GM21825 (cell line): ENCODE data around the gene ARHGAP6.
"Not testable (repeated sequence)": the region's sequence is repeated elsewhere in the genome, so short reads cannot be mapped to it uniquely, and the experiment has no call there.

Experiments
- ATAC-seq: cut with Tn5 transposase; IDR thresholded peaks from one replicate; pipeline ENCODE4 v1.9.1; 2021; ENCODE audit warnings: mild to moderate bottlenecking, moderate library complexity; ENCODE audit not compliant: unreplicated experiment

Gene ARHGAP6

DNA sequence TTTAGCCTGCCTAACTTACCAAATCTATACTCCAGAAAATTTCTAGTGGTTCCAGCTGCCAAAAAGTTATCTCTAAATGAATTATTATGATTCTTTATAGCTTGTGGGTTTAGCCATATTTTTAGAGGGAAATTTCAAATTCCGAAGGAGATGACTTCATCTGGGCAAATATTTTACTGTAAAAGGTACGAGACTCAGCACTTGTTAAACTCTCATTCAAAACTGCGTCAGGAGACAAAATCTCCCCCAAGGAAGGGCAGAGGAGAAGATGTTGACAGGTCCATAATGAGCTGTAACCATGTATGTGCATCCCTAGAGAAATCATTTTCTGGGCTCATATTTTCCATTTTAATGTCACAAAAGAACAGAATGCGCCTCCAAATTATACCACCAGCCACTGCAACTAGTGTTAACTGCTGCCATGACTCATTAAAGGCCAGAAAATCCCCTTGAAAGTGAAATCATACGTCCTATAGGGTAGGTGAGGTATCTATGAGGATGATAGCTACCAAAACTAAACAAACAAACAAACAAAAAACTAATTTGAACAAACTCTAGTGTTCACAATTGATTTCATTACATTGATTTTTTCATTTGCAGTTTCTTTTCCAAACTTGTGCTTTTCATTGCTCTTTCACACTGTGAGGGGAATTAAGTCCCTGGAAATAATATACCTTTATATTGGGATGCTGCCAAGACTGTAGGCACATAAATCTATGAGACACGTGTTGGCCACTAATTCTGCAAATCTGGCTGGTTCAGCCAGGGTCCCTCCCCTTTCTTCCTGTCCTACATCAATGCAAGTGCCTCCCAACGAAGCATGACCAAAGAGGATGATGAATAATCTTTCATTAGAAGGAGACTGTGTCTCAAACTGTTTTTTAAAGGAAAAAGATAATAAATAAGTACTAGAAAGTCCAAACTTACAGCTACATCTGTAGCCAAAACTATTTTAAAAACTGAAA is 85.8 kb downstream of the ARHGAP6 start:
- no peak for ATAC-seq

DNA sequence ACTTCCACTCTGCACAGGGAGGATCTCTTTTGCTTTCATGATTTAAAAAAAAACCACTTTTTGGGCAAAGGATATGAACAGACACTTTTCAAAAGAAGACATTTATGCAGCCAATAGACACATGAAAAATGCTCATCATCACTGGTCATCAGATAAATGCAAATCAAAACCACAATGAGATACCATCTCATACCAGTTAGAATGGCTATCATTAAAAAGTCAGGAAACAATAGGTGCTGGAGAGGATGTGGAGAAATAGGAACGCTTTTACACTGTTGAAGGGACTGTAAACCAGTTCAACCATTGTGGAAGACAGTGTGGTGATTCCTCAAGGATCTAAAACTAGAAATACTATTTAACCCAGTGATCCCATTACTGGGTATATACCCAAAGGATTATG is 87.4 kb downstream of the ARHGAP6 start:
- ATAC-seq: not testable (repeated sequence)

DNA sequence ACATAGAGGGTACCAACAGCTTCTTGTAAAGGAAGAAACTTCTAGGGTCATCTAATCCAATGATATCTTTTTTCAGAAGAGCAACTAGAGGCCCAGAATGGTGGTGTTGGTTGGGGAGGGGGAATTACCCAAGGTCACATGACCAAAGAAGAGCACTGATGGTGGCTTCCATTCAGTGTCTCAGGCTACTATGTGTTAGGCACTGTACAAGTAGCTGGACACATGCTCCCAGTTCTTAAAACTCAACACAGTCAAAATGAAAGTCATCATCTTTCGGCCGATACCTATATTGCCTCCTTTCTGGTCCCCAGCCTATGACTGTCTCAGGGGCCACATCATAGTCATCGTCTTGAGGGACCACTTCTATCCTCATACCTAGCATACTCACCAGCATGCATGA is 88.1 kb downstream of the ARHGAP6 start:
- no peak for ATAC-seq

DNA sequence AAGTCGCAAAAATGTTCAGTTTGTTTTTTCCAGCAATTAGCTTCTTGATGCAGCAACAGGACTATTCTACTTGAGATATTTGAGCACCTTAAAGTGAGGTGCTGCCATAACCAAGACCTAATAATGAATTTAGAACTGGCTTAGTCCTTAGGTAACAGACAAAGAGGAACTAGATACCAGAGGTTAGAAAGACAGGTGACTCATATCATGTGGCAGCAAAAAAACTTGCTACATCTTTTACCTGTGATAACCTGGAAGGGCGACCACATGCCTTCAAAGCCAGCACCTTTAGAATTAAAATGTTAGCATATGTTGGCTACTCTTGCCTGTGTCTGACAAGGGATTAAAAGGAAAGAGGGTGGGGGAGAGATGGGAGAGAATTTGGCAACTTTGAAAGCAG is 90.4 kb downstream of the ARHGAP6 start:
- no peak for ATAC-seq

DNA sequence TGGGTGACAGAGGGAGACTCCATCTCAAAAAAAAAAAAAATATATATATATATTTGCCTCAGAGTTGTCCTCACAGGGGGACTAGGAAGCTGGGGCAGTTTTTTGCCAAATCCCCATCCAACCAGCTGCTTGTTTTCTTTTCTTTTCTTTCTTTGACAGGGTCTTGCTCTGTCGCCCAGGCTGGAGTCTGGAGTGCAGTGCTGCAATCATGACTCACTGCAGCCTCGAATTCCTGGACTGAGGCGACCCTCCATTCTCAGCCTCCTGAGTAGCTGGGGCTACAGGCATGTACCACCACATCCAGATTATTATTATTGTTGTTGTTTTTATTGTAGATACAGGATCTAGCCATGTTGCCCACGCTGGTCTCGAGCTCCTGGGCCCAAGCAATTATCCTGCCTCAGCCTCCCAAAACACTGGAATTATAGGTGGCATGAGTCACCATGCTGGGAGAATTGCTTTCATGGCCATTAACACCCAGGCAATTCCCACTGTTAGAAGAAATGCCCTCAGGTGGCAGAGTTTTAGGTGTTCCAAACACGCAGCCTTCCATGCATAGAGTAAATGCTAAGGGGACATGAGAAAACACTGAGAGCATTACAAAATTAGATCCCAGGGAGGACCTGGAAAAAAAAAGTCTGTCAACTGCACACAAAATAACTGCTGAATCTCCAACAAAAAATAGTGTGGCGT is 98.0 kb downstream of the ARHGAP6 start:
- ATAC-seq: no peak

DNA sequence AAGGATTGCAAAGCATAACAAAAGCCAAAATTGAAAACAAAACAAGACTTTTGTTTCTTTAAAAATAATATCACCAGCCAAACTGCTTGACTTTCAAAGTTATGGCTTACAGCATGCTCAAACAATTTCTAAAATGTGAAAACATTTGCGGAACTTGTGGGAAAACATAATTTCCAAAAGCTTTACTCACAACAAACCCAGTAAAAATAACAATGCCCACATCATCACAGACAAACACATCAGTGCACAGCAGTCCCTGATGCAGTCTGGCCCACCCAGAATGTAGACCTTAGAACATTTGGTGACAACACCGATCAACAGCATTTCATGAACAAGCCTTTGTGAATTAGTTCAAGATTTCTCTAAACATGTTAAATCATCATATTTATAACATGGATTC is 98.9 kb downstream of the ARHGAP6 start:
- ATAC-seq: no peak

DNA sequence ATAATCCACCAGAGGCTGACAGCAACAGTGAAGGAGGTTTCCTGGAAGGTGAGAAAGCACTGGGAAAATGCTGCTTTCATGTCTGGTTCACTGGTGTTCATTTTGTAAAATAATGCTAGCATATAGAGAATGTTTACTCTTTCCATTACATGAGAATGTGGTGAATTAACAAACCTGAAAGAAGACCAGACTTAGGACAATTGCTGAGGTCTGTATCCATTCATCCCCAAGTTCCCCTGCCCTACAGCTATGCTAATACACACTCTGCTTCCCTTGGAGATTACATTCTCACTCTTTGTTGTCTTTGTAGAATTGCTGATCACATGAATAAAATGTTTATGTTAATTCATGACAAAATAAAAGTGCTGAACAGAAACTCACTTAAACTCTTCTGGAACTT is 99.5 kb downstream of the ARHGAP6 start:
- no peak for ATAC-seq

DNA sequence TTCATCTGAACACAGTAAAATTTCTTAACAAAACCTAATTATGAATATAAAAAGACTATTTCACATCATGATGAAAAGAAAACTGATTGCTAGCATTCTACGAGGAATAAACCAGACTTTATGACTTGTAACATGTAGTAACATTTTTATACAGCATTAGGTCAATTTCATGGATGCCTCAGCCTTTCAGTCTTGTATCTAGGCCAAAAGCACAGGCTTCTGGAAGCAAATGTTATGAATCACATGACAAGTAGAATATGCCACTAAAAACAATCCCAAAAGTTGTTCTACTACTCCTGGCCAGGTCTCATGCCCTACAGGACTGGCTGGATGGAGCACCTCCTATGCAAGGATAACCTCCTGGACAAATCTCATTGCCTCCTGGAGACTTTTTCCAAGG is 101.2 kb downstream of the ARHGAP6 start:
- no peak for ATAC-seq

DNA sequence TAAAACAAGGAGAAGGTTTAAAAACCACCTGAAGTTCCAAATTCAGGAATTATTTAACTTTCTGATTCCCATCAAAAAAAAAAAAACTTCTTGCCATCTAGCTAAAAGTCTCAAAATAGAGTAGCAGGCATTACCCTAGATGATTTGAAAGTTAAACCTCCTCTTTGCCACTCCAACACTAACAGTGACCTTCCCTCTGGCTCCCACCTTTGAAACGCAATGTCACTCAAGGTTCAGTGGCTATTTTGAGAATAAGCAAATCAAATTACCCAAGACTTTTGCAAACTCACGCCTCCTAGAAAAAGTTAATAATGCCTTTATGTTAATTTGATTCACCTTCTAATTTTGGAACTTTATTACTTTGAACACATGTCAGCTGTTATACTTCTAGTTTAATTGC is 103.2 kb downstream of the ARHGAP6 start:
- no peak for ATAC-seq

DNA sequence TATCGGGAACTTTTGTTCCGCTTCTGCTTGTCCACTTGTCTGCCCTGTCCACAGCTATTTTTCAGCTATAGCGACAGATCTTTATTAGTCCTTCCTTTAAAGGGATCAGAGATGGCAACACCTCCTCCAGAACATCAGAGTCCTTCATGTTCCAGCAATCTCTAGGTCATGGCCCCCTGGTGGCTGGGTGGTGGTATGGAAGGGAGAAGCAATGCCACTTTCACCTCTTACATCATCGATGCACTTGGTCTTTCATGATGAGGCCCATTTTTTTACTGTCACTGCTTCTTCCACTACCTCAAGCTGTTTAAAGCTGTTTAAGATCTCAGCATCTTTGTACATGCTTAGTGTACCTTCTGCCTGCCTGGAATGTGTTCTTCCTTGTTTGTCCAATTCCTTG is 106.7 kb downstream of the ARHGAP6 start:
- ATAC-seq: no peak

DNA sequence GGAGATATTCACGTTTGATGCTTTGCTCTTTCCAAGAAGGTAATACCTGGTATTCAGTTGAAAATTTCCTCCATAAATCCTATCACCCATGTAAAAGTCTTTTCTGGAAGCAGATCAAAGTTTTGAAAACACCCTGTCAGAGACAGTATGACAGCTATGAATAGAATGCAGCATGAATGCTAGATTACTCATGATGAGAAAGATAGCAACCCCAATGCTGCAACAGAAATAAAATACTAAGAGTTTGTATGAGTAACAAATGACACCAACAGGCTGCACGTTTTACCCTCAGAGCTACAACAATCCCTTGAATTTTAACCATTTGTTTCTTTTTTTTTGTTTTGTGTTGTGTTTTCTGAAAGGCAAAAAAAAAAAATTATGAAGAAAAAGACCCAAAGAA is 108.6 kb downstream of the ARHGAP6 start:
- no peak for ATAC-seq

DNA sequence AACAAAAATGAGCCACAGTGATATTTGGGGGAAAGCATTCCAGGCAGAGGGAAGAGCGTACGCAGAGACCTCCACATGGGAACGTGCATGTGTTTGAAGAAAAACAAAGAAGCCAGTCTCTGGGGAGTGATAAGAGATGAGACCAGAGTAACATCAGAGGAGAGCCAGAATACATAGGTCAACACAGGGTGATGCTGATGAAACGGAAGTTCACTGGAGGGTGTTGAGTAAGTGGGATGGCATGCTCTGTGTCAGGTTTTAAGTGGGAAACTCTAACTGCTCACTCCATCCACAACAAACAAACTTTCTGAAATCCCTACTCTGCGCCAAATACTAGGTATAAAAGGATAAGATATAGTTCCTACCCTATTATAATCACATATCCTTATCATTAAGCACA is 110.0 kb downstream of the ARHGAP6 start:
- ATAC-seq: no peak

DNA sequence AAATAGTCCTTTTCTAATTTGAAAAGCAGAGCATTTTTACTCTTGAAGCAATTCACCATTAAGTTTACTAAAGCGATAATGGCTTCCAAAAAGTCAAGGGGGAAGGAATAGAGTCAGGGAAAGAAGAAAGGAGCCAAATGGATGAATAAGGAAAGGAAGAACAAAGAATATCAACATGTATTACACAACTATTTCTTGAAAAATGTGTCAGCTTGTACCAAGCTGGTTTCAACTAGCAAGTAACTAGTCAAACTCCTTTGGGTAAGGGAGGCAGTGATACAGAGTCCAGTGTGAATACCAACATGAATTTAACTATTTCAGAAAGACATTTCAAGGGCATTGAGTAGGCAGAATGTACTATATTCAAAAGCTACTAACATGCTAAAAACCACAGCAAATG is 112.1 kb downstream of the ARHGAP6 start:
- no peak for ATAC-seq

DNA sequence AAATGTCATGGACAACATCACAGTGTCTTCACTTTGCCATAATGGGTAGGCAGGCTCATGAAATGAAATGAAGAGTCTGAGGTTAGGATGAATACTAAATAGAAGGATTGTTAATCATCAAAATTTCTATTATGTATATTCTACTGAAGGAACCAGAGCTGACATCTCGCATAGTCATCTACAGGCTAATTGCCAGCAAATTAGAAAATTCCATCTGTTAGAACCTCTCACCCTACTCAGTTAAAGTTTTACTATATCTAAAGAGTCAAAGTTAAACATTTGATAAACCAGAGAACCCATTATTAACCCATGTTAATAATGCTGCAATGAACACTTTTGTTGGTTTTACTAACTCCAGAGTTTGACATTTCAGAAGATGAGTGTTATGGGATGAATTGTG is 114.6 kb downstream of the ARHGAP6 start:
- no peak for ATAC-seq

DNA sequence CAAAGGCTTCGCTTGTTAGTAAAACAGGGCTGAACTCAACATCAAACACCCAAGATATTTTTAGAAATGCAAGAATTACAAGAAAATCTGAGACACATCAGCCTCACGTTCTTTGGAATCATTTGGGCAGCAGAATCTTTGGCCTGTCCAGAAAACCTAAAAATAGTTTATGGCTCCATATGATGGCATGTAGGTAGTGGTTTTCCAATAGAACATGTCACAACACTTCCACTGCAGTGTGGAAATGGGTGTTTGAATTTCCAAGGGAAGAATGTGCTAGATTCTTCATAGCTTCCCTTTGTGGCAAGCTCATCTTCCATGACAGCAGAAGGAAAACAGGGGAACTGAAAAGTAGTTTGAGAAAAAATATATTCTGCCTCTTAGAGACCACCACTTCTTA is 118.8 kb downstream of the ARHGAP6 start:
- no peak for ATAC-seq

DNA sequence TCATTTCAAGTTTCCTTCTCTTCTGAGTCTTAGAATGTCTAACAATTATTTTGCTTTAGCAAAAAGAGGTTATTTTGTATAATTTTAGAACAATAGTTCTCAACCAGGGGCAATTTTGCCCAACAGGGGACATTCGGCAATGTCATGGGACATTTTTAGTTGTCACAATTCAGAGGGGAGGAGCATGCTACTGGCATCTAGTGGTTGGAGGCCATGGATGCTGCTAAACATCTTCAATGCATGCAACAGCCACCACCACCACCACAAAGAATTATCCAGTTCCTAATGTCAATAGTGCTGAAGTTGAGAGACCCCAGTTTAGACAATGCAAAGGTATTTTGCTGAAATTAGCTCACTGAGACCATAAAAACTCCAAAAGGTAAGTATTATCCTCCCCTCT is 122.5 kb downstream of the ARHGAP6 start:
- no peak for ATAC-seq

DNA sequence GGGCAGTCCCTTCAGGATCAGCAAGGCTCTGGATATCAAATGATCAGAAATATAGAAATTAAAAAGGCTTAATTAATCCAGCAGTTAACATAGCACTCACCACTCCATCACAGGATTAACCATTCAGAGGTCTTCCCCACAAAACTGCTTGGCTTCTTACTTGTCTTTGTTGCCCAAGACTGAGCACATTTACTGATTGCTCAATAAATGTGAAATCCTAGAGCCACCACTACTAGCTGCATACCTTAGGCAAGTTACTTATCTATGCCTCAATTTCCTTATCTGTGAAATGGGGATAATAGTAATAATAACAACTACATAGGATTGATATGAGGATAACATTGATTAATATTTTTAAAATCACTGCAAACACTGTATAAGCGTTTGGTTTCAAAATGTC is 124.2 kb downstream of the ARHGAP6 start:
- no peak for ATAC-seq

DNA sequence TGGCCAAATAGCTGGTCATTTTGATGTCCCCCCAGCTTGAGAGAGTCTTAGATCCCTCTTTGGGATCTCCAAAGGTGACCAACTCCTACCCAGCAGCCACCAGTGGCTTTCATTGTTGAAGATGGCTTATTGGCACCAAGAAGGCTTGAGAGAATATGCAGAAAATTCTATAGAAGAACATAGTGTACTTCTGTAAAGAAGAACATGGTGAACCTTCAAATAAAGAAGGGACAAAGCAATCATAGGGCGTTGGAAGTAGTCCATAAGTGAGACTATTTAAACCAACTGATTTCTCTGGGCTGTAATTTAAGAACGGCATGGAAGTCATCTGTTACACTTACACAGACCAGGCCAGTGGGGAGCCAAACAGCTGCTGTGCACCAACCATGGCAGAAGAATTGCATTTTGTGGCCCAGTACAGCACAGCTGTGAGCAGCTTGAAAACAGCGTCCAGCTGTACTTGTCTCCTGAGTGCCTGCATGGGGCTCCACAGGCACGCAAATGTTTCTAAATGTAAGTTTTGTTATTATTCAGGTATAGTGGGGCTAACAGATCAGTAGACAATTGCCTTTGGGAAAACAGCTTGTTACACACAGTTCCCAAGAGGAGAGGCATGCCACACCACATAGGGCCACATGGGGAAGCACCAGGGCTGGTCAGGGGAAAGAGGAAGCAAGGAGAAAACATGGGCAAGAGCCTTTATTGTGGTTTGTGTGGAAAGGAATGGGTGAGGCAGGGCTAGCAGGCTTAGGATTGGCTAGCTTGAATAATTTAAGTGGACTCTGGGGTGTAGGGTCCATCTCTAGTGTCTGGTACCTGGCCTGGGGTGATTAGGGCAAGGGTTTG is 125.0 kb downstream of the ARHGAP6 start:
- peak; percentile 78 for ATAC-seq

DNA sequence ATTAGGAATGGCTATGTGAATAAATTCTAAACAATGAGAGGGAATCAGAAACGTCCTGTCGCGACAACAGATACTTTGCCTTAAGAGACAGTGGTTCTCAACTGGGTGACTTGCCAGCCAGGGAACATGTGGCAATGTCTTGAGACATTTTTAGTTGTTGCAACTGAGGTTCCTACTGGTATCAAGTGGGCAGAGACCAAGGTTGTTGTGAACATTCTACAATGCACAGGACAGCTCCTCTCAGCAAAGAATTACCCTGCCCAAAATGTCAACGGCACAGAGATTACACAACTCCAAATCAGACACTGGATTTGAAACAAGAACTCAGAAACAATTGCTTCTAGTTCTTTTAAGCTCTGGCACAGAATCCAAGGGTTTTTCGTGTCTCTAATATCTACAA is 128.6 kb downstream of the ARHGAP6 start:
- ATAC-seq: no peak

DNA sequence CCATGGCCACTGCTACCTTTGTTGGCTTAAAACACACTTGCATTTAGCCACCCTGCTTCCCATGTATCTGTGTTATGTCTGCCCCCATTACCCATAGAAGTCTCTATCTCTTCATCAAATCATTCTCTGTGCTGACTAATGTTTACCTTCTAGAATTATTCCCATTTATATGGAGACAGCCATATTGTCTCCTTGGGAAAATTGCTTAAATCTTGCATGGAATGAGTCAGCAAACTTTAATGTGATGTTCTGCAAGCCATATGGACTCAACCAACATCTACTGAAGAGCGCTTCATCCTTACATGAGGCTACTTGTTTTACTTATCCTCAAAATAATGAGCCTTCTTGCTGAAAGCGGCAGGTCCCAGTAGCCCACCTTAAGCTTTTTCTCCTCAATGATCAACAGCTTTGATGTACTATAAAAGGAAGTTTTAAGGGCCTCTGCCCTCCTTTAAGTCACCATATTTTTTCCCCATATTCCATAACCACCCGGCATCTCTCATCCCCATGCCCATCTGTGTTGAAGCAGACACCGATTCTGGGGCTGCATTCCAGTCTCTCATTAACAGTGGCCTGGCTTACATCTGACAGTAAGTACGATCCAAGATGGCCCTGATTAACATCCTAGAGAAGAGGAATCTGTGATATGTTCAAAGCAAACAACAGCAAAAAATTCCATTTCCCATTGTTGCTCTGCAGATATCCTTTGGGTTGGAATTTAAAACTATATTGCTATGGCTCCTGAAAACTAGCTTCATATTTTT is 130.4 kb downstream of the ARHGAP6 start:
- no peak for ATAC-seq

DNA sequence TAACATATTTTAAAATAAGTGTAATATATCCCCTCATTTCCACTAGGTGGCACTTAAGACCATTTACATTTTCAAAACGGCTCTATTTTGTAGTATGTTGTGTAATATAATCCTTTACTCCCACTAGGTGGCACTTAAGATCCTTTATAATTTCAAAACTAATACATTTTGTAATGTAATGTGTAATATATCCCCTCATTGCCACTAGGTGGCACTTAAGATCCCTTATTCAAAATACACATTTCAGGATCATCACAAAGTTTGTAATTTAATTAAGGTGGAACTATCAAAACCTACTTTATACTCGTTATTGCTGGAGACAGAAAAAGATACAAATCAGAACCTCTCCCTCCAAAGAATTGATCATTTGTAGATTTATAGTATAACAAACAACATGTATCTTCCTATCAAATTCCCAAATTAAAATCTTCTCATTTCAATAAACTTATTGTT is 132.5 kb downstream of the ARHGAP6 start:
- ATAC-seq: peak; percentile 86
